NOMO-1 treated with DMSO at 0.1 percent for 48 hours (cell line): ENCODE measurements around the gene RBP5.

Experiments used
- DNase-seq: peaks from one replicate; lab custom pipeline; 2025; ENCODE audit not compliant: unreplicated experiment; lab: John Stamatoyannopoulos, UW

RBP5 gene

DNA sequence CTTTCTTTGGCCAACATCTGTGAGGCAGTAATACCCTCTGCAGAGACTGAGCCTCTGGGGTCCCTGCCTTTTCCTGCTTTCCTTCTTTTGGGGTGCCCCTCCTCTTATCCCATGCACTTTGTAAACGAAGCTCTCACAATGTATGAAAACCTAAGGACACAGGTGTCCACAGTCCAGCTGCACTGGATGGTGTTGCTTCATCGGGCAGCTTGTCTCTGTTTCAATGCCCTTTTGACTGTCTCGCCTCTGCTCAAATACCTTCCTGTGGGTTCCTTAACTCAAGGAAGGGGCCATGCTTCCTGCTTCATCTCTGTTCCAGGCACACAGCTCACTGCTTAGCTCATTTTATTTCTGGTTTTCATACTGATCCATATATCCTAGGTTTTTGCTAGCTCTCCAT, 26.1 kb downstream of the RBP5 start:
- DNase-seq, result no peak

DNA sequence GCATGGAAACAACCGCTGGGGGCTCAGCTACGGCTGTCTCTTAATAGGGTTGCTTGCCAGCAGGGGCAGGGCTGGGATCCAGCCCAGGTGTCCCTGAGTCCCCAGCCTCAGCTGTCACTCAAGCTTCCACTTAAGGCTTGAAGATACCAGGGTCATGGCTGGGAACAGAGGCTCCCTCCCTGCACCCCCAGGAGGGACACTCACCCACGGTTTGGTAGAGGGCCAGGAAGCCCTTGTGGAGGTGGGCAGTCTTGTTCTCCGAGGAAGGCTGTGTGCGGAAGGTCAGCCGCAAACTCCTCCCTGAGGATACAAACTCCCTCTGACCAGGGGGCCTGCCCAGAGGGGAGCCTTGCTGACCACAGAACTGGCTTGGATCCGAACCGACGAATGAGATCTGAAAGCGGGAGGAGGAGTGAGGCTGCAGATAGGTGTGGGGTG, 27.0 kb downstream of the RBP5 start:
- DNase-seq, result no peak

DNA sequence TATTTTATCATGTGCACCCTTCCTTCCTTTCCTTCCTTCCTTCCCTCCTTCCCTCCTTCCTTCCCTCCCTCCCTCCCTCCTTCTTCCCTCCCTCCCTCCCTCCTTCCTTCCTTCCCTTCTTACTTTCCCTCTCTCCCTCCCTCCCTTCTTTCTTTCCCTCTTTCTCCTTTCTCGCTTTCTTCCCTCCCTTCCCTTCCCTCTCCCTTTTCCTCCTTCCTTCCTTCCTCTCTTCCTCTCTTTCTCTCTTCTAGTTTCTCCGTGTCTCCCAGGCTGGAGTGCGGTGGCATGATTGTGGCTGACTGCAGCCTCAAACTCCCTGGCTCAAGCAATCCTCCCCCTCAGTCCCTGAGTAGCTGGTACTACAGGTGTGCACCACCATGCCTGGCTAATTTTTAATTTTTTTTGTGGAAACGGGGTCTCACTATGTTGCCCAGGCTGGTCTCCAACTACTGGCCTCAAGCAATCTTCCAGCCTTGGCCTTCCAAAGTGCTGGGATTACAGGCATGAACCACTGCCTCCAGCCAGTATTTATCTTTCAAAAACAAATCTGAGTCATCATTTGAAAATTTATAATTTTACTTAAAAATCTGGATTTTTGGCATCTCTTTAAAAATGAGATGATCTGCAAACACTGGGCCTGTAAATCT, 27.5 kb downstream of the RBP5 start:
- no peak for DNase-seq

- no peak for DNase-seq
Measured at GRCh38 chr12:7100239-7100638, 28.4 kb downstream of the RBP5 start.

GRCh38 chr12:7099290-7099996, 29.2 kb downstream of the RBP5 start:
- peak; percentile 64 for DNase-seq

GRCh38 chr12:7096979-7097378, 31.7 kb downstream of the RBP5 start:
- no peak for DNase-seq

GRCh38 chr12:7096006-7096932, 32.4 kb downstream of the RBP5 start:
- DNase-seq, result no peak

GRCh38 chr12:7093892-7094291, 34.8 kb downstream of the RBP5 start:
- no peak for DNase-seq

DNA sequence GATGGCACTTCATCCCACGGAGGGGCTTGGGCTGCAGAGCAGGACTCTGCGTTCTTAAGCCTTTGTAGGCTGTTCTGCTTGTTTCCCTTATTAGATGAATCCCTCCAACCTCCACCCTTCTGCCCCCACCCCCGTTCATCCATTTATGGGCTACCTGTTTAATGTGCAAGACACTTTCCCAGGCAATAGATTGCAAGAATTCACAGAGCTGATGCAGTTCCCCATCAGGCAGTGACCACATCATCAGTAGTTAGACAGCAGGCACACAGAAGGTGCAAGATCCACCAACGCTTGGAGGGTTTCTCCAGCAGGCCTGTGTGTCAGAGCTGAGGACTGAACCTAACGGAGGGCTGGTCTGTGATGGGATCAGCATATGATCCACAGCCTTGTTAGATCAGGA, 35.2 kb downstream of the RBP5 start:
- no peak for DNase-seq

DNA sequence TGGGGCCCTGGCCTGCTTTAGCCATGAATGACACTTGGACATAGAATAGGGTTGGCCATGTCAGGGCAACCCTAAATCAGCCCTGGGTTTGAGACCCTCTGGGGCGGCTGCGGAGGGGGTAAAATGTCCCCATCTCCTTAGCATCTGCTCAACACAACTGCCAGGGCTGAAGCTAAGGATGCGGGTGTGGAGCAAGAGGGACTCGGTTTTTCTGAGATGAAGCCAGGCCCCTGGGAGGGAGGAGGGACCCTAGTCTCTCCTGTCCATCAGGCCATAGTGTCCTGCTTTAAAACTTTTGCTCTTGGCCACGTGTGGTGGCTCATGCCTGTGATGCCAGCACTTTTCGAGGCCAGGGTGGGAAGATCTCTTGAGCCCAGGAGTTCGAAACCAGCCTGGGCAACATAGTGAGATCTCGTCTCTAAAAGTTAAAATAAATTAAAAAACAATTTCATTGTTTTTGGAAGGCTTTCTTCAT, 35.7 kb downstream of the RBP5 start:
- no peak for DNase-seq

DNA sequence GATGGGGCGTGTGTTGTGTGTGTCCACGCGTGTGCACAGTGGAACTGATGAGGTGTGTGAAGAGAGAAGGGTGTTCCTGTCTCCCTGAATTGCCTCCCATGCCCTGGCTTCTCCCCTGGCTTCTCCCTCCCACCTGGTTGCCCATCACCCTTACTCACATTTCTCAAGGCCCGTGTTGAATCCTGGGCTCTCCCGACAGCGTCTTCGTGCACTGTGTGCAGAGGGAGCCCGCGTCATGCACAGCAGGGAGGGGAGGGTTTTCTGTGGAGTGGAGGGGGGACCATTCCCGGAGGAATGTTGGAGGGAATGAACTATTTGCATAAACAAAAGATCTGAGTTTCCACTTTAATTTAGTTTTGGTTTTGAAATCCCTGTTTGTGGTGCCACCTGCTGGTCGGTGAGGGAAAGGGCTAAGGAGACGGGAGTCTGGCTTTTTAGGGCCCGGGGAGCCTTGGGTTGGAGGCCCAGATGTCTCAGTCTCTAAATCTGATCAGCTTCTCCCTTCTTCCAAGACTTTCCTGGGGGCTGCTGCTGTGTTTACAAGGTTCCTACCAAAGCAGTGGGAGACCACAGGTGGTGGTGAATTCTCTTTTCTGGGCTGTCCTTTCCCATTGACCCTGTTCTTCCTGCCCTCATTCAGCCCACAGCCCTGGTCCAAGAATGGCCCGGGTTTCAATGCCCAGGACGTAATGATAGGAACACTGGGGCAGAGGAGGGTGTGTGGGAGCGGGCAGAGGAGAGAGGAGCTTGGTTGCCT, 36.3 kb downstream of the RBP5 start, which contains the start of gene C1R:
TSS of gene C1R (minus strand) at position 217 of the 757 bp plus-strand sequence. CDS start at position 160, 57 bp downstream.
- peak; percentile 45 for DNase-seq

DNA sequence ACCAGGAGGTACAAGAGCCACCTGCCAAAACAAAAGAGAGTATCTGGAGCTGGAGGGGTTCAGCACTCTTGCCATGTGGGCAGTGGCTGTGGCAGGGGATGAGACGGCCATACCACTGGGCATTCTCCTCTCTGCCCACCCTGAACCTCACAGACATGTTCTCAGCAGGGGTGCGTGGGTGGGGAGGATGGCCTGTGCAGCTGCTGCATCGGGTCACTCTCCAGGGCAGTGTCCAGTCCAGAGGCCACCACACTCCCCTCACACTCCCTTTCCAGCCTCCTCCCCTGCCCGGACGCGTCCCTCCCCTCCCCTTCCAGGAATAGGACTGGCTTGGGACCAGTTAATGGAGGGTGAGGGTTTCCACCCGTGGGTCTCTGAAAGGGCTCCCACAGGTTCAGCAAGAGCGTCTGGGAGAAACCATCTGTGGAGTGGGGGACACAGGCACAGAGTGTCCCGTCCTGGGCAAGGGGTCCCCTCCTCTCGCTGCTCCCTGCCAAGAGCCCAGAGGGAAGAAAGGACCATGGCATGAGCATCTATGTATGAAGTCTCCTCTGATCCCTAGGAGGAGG, 36.9 kb downstream of the RBP5 start:
- DNase-seq, result no peak

DNA sequence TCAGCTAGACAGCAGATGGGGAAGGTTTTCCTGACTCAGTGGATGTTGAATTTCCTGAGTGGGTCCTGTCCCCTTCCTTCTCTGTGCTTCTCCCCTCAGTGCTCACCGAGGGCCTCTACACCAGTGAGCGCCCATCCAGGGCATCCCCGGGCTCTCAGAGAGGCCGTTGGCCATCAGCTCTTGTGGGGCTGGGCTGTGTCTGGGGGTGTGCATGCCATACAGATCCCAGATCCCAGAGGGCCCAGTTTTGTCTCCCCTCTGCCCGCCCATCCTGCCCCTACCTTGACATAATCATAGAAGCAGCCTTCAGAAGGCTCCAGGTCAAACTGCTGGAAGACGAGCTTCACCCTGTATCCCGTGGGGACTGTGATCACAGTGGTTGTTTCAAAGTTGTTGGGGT, 37.5 kb downstream of the RBP5 start:
- DNase-seq, result no peak

- DNase-seq, result no peak
Measured at GRCh38 chr12:7090222-7090998, 38.3 kb downstream of the RBP5 start.

- no peak for DNase-seq
Measured at GRCh38 chr12:7089196-7089871, 39.4 kb downstream of the RBP5 start.

- no peak for DNase-seq
Measured at GRCh38 chr12:7083125-7083524, 45.6 kb downstream of the RBP5 start.

GRCh38 chr12:7081037-7081436, 47.7 kb downstream of the RBP5 start:
- DNase-seq, result no peak

DNA sequence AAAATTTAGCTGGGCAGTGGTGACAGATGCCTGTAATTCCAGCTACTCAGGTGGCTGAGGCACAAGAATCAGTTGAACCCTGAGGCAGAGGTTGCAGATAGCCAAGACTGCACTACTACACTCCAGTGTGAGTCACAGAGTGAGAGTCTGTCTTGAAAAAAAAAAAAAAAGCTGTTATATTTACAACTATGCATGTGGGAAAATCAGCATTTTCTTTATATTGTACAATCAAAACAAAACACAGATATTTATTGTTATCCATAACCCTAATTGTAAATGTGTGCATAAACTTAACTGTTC, 48.9 kb downstream of the RBP5 start:
- DNase-seq, result no peak

GRCh38 chr12:7078163-7078562, 50.5 kb downstream of the RBP5 start:
- DNase-seq, result no peak
